ENCODE data around the gene ZSCAN21. TPM values are rescaled to one million over a fixed set of nuclear protein-coding genes. Genes with fewer than 3 reads are reported as not detected.
A peak's percentile ranks its signal among the peaks of the same experiment; 100 is the strongest.

Gene ZSCAN21
- total RNA-seq, 1 experiment from 2014 or later = 24.3 TPM

DNA sequence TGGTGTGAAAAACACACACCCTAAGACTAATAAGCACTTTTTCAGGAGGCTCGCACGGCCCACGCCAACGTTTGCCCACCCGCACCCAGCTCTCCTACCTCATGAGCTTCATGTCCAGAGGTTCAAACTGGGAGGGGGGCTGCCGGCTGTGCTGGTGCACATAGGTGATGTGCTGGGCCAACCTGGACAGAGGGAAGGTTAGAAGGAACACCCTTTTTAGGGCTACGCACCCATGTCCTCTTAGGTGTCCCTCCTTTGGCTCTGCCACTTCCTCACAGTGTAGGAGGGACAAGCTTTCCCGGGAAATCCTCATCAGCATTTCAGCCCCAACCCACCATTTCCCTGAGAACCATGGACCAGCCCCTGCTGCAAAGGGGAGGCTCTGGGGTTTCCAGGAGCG is 45.7 kb downstream of the ZSCAN21 start:
- Histone ChIP-seq H3T11ph (ENCODE audit: low read length) (no peak overlapping the region), H4K5ac (ENCODE audit: insufficient read length, low read depth, low read length) (no peak overlapping the region), H2AFZ (ENCODE audit: low read length) (no peak overlapping the region), H3K14ac (ENCODE audit: insufficient read depth, low read length) (no peak overlapping the region), H3K23me2 (ENCODE audit: insufficient read length, low read depth, low read length, poor library complexity, severe bottlenecking) (no peaks in the 10 kb centered on the region), H3K18ac (ENCODE audit: insufficient read length, low read depth, low read length) (no peak overlapping the region), H3K4ac (ENCODE audit: low read depth, low read length) (no peak overlapping the region), H3K27ac (ENCODE audit: insufficient read length, low read depth, low read length) (no peak overlapping the region), H2BK20ac (ENCODE audit: low read depth, low read length, poor library complexity, severe bottlenecking) (no peak overlapping the region), H2BK5ac (ENCODE audit: insufficient read length, low read length) (no peak overlapping the region), H4K20me1 (ENCODE audit: control insufficient read depth, insufficient read depth, insufficient read length) (no peaks in the 10 kb centered on the region), H3K9ac (ENCODE audit: extremely low read depth, insufficient read length, low read length) (no peak overlapping the region), H4K8ac (replicated peaks; ENCODE audit: insufficient read length, low read depth, low read length) (no peak overlapping the region), H3K4me1 (ENCODE audit: insufficient read depth, low read length) (no peaks in the 10 kb centered on the region), H3K23ac (ENCODE audit: insufficient read length, low read depth, low read length) (no peak overlapping the region), H3K9me3 (ENCODE audit: control insufficient read depth, low read depth, low read length) (no peaks in the 10 kb centered on the region), H3K79me1 (ENCODE audit: insufficient read depth, low read depth, low read length, poor library complexity, severe bottlenecking) (peaks cover 3% of the 10 kb centered on the region), H3K27me3 (ENCODE audit: insufficient read depth, low read length) (no peaks in the 10 kb centered on the region), H3K4me2 (ENCODE audit: insufficient read depth, insufficient read length, low read length) (no peak overlapping the region), H2BK120ac (ENCODE audit: low read depth, low read length, poor library complexity, severe bottlenecking) (no peak overlapping the region), H2BK12ac (ENCODE audit: insufficient read length, low read depth, low read length) (no peak overlapping the region), H4K91ac (ENCODE audit: insufficient read length, low read depth, low read length) (no peak overlapping the region), H3K79me2 (ENCODE audit: insufficient read depth, low read length) (peaks cover 5% of the 10 kb centered on the region; the same call in 1 of the 2 replicates), H2BK15ac (ENCODE audit: low read depth, low read length) (no peak overlapping the region), H2AK5ac (ENCODE audit: insufficient read length, low read length) (no peak overlapping the region), H3K56ac (ENCODE audit: insufficient read length, low read depth, low read length) (no peak overlapping the region)
- Mint-ChIP-seq H3K27me3 (ENCODE audit: low read depth) (peaks cover 2% of the 10 kb centered on the region; the same call in 1 of the 2 replicates), H3K4me3 (peak overlapping the region in 1 of 2 experiments; percentile 43; a peak in 2 of 5 replicates), H3K4me1 (peaks cover 17 to 28% of the 10 kb centered on the region in 2 experiments), H3K36me3 (ENCODE audit: insufficient read depth in 1 of 3, low read depth in 3 of 3) (peaks cover 94 to 100% (median 100%) of the 10 kb centered on the region in 3 experiments), H3K27ac (peak overlapping the region in 2 of 3 experiments; percentile 49 to 94; a peak in 5 of 7 replicates), H3K9me3 (peaks cover 0 to 3% of the 10 kb centered on the region in 2 experiments; a peak in 1 of 5 replicates)
- WGBS (ENCODE audit: extremely low coverage, insufficient read length, low lambda C conversion rate) = no CpG with 5 or more reads among the region's 9 CpGs
- TF ChIP-seq, protein P1, sequence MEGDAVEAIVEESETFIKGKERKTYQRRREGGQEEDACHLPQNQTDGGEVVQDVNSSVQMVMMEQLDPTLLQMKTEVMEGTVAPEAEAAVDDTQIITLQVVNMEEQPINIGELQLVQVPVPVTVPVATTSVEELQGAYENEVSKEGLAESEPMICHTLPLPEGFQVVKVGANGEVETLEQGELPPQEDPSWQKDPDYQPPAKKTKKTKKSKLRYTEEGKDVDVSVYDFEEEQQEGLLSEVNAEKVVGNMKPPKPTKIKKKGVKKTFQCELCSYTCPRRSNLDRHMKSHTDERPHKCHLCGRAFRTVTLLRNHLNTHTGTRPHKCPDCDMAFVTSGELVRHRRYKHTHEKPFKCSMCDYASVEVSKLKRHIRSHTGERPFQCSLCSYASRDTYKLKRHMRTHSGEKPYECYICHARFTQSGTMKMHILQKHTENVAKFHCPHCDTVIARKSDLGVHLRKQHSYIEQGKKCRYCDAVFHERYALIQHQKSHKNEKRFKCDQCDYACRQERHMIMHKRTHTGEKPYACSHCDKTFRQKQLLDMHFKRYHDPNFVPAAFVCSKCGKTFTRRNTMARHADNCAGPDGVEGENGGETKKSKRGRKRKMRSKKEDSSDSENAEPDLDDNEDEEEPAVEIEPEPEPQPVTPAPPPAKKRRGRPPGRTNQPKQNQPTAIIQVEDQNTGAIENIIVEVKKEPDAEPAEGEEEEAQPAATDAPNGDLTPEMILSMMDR (conservative IDR thresholded peaks at IDR 0.05) = no peak
- no peak for DNase-seq
